ENCODE data around the gene HEPACAM.

Gene HEPACAM

DNA sequence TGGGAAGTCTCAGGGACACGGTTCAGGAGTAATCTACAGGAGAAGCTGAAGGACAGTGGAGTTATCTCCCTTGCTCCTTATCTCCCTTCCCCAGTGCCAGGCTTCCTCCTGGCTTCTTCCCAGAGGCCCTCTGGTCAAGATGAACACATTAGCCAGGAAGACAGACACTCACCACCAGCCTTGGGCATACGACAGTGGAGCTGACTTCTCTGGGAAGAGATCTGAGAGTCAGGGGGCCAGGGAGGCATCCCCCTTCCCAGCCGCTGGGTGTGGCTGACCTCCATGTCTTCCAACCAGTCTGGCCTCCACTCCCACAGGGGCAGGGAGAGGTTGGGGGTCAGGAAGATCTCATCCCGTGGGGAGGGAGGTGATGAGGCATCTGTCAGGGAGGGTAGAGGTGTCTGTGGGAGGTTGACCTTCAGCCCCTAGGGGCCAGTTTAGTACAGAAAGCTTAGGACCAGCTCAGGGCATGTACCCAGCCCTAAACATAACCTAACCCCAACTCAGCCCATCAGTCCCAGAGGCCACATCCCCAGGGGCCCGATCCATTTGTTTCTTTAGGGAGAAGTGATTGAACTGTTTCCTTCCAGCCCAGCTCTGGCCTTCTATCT lies 50.9 kb downstream of the HEPACAM start:
- no peak for DNase-seq (ENCODE audit: low read depth)

DNA sequence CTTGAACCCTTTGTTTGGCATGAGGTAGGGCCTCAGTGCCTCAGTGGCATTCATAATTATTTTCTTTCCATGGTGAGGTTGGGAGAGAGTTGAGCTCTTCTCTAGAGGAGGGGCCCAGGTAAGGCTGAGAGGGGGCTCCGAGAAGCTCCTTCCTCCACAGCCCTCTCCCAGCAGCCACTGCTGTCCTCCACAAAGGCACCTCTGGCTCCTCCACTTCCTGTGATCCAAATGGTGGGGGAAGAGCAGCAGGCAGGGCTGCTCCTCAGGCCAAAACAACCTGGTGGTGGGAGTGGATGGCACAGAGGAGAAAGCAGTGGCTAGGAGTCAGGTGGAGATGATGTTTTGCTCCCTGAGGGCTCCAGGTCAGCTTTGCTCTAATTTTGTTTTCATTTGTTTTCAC lies 51.5 kb downstream of the HEPACAM start:
- no peak for DNase-seq (ENCODE audit: low read depth)

DNA sequence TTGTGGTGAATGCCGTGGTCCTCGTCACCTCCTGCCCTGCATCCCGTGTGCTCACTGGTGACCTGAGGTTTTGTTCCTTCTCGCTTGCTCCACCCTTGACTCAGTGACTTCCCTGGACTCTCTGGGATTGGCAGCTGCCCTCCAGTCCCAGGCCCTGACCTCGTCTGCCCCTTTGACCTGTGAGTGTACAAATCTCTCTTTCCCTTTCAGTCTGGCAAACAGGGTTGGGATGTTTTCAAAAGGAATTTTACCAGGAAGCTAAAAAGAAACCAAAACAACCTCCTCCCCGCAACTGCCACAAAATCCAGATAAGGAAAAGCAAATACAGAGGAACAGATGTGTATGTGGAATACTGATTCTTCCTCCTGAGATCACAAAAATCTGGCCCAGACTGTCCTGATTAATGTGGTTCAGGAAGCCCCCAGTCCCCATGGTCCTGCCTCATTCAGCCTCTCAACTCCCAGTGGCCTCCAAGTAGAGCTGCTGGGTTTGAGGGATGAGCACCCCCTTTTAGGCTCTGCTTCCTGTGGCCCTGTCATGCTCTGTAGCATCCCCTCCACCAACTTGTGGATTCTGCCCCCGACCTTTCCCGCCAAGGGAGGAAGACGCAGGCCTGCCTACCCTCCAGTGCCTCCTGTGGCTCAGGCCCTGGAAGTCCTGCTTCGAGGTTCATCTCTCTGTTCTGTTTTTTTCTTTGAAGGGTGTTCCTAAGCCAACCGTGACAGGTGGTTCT lies 53.3 kb downstream of the HEPACAM start:
- no peak for DNase-seq (ENCODE audit: low read depth)

DNA sequence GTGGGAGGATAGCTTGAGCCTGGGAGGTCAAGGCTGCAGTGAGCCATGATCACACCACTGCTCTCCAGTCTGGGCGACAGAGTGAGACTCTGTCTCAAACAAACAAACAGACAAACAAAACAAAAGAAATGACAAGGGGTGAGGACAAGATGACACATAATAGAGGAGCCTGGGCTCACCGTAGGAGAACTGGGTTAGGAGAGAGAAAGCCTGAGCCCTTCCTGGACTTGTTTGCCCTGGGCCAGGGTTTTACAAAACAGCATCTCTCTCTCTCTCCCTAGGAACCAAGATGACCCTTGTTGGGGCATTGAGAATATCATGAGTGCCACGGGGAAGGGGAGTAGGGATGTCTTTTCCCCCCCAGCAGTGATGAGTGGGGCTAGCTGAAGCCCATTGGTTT lies 54.9 kb downstream of the HEPACAM start:
- DNase-seq (ENCODE audit: low read depth), result no peak

DNA sequence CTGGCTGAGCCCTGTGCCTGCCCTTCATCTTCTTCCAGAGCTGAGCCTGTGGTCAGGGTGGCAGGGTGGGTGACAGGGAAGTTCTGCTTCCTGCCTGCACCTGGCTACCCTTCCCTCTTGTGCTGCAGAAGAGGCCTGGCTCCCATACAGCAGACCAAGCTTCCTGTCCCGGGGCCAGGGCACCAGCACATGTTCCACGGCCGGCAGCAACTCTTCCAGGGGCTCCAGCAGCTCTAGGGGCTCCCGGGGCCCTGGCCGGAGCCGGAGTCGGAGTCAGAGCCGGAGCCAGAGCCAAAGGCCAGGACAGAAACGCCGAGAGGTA lies 55.6 kb downstream of the HEPACAM start:
- DNase-seq (ENCODE audit: low read depth), result no peak

DNA sequence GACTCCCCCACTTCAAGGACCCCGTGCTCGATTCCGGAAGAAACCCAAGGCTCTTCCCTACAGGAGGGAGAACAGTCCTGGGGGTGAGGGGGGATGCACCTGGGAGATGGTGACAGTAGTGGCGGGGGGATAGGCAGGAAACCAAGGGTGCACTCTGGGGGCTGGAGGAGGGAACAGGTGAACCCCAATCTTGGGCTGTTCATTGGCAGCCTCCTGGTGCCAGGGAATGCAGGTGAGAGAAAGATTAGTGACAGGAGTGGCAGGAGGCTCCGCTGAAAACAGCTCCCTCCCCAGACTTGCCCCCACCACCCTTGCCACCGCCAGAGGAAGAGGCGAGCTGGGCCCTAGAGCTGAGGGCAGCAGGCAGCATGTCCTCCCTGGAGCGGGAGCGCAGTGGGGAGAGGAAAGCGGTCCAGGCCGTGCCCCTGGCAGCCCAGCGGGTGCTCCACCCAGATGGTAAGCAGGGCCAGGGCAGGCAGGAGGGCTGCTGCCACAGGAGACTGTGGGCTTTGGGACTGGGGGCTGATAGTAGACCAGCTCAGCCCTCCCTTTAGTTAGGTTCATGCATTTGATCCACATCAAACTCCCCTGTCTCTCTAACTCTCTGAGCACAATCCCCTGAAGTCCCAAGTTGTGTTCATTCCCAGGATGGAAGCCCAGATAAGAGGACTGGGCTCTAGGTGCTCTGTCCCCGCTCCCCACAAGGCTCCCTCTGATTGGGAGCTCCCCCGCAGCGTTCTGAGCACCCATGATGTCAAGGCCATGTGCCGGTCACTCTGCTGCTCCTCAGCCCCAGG lies 56.2 kb downstream of the HEPACAM start:
- no peak for DNase-seq (ENCODE audit: low read depth)

DNA sequence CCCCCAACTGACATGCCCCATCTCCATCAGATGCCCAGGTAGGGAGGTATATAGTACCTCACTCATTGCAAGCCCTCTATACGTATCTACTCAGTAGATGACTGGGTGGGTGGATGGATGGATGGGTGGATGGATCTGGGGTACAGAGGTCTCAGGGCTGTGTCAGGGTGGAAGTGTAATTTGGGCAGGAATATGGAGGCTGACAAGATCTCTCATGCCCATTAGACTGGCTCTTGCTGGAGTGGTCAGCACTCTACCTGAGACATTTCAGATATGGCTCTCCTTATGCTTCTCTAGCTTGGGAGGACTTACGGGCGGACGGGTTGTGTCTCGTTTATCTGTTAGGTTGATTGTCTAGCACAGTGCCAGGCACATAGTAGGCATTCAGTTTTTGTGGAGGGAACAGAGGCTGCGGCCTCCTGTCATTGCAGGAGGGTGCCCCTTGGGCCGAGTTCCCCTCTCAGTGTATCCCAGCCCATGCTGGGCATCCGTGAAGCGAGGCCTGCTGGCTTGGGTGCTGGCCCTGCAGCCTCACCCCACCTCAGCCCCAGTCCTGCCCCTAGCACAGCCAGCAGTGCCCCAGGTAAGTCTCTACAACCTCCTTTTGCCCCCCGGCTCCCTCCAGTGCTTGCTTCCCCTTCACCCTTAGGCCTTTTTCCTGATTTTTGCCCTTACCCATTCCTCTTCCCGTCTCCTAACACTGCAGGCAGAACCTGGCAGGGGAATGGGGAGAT lies 56.9 kb downstream of the HEPACAM start:
- DNase-seq (ENCODE audit: low read depth), result no peak

DNA sequence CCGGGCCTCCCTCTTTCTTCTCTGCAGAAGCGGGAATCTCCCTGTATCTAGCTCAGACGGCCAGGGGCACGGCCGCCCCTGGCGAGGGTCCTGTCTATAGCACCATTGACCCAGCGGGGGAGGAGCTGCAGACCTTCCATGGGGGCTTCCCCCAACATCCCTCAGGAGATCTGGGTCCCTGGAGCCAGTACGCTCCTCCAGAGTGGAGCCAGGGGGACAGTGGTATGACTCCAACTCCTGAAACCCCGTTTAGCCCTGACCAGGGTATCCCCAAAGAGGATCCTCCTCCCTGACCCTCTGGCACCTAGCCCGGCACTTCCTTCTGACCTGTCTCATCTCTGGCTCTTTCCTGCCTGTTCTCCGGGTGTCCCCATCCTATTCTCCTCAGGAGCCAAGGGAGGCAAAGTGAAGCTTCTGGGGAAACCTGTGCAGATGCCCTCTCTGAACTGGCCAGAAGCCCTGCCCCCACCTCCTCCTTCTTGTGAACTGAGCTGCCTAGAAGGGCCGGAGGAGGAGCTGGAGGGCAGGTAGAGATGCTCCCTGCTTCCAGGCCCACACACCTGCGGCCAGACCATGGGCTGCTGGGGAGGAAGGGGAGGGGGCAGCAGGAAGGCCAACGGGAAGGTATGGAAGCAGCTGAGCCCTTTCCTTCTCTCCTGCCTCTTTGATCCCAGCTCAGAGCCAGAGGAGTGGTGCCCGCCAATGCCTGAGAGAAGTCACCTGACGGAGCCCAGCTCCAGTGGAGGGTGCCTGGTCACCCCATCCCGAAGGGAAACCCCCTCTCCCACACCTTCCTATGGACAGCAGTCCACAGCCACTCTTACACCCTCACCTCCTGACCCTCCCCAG lies 57.7 kb downstream of the HEPACAM start:
- no peak for DNase-seq (ENCODE audit: low read depth)

DNA sequence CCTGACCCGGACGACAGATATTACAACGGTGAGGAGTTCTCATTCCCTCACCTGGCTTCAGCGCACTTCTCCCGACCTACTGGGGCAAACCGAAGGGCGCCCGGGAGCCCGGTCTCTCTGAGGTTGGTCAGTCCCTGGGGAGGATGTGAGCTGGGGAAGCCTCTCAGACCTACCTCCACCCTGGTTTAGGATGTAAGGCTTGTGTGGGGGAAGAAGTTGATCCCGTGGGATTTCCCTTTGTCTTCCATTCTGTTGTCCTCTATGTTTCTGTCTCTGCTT lies 58.3 kb downstream of the HEPACAM start:
- DNase-seq (ENCODE audit: low read depth), result no peak

DNA sequence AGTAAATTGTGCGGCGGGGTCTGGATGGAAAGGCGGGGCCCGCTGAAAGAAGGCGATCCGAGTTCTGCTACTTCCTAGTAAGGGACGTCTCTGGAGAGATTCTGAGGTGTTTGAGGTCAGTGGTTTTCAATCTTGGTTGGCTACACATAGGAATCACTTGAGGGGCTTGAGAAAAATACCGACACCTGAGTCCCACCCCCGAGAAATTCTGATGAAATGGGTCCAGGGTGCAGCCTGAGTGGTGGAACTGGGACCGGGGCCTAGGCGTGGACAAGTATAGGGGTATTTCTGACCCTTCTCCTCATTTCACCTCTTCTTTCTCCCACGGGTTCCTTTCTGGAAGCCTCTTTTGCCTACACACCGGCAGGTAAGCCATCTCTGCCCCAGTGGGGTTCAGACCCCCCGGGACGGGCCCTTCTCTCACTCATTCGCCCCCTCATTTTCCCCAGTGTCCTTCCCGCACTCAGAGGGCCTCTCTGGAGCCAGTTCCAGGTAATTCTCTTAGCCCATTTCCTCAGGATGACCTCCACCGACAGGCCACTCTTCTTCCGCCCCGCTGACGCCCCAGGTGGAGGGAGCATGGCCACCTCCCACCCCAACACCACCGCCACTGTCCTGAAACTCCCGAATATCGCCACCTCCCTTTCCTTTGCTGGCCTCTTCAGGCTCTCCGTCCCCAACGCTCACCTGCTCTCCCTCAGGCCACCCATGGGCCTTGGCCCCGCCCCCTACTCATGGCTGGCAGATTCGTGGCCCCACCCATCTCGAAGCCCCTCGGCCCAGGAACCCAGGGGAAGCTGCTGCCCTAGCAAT lies 58.8 kb downstream of the HEPACAM start:
- no peak for DNase-seq (ENCODE audit: low read depth)

DNA sequence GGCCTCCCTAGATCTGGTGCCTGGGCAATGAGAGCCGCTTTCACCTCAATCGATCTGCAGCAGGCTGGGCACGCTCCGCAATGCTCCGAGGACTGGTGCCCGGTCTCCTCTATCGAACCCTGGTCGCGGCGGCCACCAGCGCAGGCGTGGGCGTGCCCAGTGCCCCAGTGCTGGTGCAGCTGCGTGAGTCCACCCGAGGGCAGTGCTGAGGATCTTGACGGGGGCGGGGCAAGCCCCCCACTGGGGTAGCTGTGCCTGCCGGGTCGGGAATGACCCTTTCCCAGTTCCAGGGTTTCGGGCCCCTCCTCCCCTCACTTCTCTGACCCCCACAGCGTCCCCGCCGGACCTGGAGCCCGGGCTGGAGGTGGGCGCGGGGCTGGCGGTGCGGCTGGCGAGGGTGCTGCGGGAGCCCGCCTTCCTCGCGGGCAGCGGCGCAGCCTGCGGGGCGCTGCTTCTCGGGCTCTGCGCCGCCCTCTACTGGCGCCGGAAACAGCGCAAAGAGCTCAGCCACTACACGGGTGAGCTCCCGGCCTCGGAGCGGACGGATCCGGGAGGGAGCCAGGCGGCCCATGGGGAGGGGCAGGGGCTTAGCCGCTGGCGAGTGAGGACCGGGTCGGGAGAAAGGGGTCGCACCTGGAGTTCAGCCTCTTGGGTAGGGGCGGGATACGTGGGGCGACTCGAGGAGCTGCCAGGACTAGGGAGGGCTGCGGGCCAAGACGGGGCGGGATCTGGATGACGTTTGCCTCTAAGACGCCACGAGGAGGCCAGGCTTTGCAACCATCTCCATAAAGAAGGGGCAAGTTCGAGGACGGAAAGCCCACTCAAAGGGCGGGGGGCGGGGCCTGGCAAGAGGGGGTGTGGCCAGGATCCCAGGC lies 59.7 kb downstream of the HEPACAM start:
- DNase-seq (ENCODE audit: low read depth), result peak; percentile 70

DNA sequence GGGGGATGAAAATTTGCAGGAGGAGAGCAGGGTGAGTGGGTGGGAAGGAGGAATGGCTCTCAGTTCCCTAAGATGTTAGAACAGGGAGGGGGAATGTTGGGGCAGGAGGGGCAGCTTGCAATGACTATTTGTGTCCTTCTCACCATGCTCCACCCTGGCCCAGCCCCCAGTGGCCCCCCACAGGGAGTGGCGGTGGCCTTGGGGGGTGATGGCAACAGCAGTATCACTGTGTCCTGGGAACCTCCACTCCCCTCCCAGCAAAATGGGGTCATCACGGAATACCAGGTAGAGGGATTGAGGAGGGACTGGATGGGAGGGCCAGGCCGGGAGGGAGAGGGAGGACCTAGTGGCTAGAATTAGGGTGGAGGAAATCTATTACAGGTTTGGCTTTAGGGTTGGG lies 60.4 kb downstream of the HEPACAM start:
- DNase-seq (ENCODE audit: low read depth), result no peak

DNA sequence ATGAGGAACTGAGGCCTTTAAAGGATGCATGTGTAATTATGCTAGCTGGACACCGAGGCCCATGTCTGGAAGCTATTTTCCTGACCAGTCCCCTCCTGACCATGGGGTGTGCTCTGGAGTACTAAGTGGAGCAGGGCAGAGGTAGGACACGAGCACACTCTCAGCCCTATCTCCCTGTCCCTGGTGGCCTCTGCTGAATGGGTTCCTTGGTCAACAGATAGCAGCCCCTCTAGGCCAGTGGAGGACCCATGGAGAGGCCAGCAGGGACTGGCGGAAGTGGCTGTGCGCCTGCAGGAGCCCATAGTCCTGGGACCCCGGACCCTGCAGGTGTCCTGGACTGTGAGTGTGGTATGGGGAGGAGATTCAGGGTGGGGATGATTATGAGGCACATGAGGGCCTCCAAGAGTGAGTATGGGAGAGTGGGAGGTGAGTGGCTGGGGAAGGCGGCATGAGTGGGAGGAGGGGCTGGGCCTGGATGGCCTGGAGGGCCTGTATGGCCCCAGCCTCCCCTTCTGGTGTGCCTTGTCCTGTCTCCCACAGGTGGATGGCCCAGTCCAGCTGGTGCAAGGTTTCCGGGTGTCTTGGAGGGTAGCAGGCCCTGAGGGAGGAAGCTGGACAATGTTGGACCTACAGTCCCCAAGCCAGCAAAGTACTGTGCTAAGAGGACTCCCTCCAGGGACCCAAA lies 61.1 kb downstream of the HEPACAM start:
- DNase-seq (ENCODE audit: low read depth), result no peak

DNA sequence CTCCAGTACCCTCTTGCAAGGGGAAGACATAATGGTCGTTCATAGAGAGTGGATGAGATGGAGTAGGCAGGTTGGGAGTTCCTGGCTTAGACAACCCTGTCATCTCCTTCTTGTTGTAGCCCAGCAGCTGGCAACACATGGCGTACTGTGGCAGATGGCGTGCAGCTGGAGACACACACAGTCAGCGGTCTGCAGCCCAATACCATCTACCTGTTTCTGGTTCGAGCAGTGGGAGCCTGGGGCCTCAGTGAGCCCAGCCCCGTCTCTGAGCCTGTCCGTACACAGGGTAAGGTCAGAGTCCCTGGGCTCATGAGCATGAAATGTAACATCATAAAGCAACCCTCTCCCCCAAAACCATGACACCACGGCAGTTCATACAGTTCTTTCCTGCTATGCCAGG lies 61.9 kb downstream of the HEPACAM start:
- DNase-seq (ENCODE audit: low read depth), result no peak

DNA sequence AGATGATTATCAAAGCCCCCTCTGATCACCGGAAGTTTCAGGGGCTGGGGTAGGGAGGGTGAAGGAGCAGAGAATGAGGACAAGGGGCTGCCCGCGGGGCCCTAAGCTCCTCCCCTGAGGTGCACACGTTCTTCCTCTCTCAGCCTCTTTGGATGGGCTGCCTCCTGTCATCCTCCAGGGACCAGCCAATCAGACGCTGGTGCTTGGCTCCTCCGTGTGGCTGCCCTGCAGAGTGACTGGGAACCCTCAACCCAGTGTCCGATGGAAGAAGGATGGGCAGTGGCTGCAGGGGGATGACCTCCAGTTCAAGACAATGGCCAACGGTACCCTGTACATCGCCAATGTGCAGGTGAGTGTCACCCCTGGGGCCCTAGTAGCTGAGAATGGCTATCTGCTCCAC lies 63.1 kb downstream of the HEPACAM start:
- no peak for DNase-seq (ENCODE audit: low read depth)

DNA sequence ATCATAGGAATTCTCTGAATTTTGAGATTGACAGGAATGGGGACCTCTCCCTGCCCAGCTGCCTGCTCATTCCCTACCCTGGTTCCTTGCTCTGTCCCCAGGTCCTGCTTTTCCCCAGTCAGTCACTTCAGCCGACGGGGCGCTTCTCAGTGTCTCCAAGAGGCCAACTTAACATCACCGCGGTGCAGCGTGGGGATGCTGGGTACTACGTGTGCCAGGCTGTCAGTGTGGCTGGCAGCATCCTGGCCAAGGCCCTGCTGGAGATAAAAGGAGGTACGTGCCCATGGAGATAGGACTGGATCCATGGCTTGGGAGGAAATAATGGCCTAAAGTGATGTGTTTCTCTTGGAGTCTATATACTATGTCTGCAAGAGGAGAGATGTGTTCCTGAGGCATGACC lies 63.6 kb downstream of the HEPACAM start:
- DNase-seq (ENCODE audit: low read depth), result no peak

DNA sequence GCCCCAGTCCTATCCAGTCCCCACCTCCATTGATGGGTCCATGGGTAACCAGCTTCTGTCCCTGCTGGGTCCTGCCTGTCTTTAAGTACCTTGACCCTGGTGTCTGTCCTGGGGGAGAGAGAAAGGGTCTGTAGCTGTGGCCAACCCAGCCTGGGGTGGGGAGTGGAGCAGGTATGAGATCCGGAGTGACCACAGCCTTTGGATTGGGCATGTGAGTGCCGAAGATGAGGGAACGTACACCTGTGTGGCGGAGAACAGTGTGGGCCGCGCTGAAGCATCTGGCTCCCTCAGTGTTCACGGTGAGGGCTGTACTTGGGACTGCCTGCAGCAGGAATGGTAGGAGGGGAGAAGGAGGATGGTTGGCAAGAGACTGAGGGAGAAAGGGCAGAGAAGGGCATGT lies 65.4 kb downstream of the HEPACAM start:
- DNase-seq (ENCODE audit: low read depth), result no peak

DNA sequence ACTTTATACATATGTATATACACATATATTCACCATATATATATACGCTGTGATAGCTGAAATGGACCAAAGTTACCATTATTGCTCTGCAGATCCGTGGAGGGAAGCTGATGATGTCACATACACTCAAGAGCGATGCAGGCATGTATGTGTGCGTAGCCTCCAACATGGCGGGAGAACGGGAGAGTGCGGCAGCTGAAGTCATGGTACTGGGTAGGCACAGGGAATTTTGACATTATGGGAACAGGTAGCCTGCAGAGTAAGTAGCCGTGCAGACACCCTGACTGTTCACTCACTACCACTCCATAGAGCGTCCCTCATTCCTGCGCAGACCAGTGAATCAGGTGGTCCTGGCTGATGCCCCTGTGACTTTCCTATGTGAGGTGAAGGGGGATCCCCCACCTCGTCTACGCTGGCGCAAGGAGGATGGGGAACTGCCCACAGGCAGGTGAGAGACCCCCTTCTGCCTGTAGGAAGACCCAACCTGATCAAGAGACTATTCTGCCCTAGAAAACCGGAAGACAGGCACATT lies 65.9 kb downstream of the HEPACAM start:
- no peak for DNase-seq (ENCODE audit: low read depth)

DNA sequence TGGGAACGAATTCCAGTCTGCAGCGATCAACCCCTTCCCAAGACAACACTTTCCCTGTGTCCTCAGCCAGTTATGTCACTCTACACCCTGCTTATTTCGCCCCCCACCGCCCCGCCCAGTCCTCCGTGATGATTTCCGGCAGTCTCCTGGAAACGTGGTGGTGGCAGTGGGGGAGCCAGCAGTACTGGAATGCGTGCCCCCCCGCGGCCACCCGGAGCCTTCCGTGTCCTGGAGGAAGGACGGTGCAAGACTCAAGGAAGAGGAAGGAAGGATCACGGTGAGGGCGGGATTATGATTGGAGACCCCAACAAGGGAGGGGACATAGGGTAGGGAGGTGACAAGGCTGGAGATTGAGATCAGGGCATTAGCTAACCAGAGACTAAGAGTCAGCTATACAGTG lies 66.5 kb downstream of the HEPACAM start:
- DNase-seq (ENCODE audit: low read depth), result no peak

Measured in stimulated activated CD8-positive, alpha-beta memory T cell treated with anti-CD3 and anti-CD28 coated beads, Interleukin-12 subunit alpha, Interleukin-12 subunit beta, amount 100 ng/mL, for 4 hours (primary cell).